Coronary artery (tissue), 2 donors: Measurements from ENCODE around the gene ZXDC.

ENCODE experiments used
- DNase-seq: peaks from one replicate; pipeline ENCODE4 v3.0.0-alpha.2; 2017; ENCODE audit warnings: low spot score
- H3K27ac ChIP-seq, 2 donors: fragments of 200-600 bp; sonication (generic); one replicate each; pipeline ENCODE4 v1.5.1; 2016 to 2019
- H3K4me3 ChIP-seq: fragments of 200-600 bp; sonication (generic); 2 replicates; pipeline ENCODE4 v1.5.1; 2016; ENCODE audit warnings: mild to moderate bottlenecking, moderate library complexity
- TF ChIP-seq, protein P1 (sequence below): fragments of 200-600 bp; sonication (generic); IDR thresholded peaks from one replicate; pipeline ENCODE4 v1.5.1; 2019; ENCODE audit warnings: antibody characterized with exemption

The ZXDC gene

DNA sequence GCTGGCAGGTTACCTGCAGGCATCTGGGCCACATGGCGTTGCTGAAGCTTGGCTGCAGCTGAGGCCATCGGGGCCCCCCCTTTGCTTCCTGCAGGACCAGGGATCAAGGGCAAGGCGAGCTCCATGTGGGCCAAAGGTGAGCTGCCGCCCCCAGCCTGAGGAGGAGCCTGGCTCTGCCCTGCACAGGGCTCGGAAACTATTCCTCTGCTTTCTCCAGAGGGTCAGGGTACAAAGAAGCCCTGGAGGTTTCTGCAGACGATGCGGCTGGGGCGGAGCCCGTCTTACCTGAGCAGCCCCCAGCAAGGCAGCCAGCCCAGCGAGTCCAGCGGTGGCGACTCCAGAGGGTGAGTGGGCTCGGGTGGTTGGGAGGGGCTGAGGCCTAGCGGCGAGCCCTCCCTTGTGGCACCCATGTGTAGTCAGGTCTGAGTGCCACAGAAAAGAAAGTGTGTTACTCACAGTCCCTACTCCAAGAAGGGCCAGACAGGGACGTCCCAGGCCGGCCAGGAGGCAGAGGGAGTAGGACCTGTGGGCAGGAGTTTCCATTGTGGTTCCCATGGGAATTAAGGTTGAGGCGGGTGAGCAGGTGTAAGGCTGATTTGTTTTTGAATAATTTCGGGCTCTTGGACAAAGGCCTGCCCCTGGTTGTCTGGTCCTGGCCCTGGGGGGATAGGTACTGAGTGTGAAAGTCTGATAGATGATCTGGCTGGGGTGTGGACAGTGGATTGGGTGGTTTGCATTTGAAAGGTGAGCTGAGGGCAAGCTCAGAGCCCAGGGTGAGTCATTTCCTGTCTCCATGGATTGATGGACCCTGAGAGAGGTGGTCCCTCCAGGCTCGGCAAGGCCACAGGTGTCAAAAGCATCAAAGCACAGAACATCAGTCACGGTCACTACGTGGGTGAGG lies 55.6 kb downstream of the ZXDC start:
- TF ChIP-seq, protein P1, sequence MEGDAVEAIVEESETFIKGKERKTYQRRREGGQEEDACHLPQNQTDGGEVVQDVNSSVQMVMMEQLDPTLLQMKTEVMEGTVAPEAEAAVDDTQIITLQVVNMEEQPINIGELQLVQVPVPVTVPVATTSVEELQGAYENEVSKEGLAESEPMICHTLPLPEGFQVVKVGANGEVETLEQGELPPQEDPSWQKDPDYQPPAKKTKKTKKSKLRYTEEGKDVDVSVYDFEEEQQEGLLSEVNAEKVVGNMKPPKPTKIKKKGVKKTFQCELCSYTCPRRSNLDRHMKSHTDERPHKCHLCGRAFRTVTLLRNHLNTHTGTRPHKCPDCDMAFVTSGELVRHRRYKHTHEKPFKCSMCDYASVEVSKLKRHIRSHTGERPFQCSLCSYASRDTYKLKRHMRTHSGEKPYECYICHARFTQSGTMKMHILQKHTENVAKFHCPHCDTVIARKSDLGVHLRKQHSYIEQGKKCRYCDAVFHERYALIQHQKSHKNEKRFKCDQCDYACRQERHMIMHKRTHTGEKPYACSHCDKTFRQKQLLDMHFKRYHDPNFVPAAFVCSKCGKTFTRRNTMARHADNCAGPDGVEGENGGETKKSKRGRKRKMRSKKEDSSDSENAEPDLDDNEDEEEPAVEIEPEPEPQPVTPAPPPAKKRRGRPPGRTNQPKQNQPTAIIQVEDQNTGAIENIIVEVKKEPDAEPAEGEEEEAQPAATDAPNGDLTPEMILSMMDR = no peak
- Histone ChIP-seq H3K27ac (no peak overlapping the region), H3K4me3 (no peak overlapping the region)
- DNase-seq = peak; percentile 71

DNA sequence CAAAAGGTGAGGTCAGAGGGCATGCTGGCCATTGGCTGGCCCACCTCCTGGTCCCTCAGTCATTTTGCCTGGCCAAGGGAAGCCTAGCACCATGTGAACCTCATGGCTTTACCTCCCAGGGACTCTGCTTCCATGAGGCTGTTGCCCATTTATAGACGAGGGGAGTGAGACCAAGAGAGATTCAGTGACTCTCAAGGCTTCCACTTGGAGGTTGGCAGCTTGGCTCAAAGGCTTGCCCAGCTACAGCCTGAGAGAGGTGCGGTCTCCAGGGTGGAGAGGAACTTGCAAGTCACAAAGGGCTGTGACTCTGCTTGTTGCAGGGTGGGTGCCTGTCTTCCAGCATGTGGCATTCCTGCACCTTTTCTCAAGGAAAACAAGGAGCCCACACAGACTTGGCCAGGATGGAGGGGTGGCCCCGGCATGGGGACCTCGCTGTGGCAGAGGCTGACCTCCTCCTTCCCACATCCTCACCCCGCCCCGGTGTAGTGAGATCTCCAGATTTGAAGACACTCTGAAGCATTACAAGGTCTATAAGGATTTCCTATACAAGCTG lies 56.5 kb downstream of the ZXDC start:
- TF ChIP-seq, protein P1 = no peak
- Histone ChIP-seq H3K27ac (no peak overlapping the region), H3K4me3 (no peak overlapping the region)
- DNase-seq = peak; percentile 68

DNA sequence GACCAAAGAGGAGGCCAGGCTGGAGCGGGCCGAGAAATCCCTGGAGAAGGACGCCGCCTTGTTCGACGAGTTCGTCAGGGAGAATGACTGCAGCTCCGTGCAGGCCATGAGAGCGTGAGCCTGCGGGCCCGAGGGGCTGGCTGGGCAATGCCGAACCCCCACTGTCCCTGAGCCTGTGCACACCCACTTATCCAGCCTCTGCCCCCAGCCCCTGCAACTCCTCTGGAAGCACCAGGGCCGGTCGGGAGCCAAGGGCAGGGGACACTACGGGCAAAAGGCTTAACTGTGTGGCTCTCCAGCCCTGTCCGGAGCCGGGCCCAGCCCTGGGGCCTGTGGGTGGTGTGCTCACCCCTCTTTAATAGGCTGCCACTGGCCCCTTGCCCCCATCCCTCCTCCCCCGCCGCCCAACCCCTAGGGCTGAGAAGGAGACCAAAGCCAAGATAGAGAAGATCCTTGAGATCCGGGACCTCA lies 57.0 kb downstream of the ZXDC start:
- Histone ChIP-seq H3K27ac (no peak overlapping the region), H3K4me3 (no peak overlapping the region)
- peak; percentile 62 for DNase-seq
- TF ChIP-seq, protein P1 = no peak

DNA sequence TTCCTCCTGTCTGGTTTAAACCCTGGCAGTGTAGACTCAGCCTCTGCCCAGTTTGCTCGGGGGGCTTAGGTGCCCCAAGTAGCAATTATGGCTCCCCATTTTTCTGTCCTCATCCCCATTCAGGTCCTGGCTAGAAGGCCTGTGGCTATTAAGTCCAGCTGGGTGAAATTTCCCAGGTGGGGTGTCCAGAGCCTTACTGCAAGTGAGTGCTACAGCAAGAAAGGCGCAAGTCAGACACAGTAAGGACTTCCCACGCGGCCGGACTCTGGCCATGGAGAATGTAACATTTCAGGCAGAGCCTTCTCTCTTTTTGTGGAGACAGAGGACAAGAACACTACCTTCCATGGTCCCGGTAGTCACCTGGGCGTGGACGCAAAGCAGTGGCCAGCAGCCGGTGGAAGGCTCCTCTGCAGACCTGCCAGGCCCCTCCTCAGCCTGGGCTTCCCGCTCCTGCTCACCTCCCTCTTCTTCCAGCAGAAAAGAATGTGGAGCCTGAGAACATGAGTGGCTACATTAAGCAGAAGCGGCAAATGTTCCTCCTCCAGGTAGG lies 57.6 kb downstream of the ZXDC start:
- H3K27ac ChIP-seq = no peak overlapping the region
- TF ChIP-seq, protein P1 = no peak
- no peak overlapping the region for H3K4me3 ChIP-seq
- peak; percentile 40 for DNase-seq

DNA sequence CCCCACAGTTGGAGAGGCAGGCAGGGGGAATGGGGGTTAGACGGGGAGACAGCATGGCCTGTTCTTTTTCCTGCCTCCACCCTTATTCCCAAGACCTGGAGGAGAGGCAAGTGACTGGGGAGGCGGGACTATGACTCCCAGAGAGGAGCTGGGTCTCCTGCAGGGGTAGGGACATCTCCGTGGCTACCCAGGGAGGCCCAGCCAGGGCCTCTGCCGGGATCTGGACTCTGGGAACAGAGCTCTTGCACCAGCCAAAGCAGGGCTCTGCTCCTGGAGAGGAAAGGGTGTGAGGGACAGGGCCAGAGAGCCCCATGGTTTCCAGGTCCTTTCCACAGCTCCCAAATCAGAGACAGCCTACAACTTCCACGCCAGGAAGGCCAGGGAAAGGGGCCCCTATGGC lies 58.2 kb downstream of the ZXDC start:
- peak; percentile 46 for DNase-seq

DNA sequence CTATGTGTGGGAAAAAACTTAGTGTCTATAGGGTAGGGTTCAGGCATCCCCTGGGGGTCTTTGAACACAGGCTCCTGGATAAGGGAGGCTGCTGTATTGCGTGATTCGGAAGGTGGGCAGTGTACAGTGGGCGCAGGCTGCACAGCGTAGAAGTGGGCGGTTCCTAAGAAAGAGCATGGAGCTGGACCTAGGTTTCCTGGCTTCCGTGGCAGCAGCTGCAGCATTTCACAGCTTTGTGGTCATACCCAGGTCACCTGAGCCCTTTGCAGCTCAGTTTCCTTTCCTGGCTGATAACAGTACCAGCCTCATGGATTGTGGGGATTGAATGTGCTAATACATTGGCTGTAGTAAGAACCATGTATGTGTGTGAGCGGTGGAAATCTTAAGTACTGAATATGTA lies 58.7 kb downstream of the ZXDC start:
- TF ChIP-seq, protein P1 = no peak
- H3K4me3 ChIP-seq = no peak overlapping the region
- DNase-seq = peak; percentile 45
- H3K27ac ChIP-seq = no peak overlapping the region

More for the DNA sequence above, 58.2 kb downstream of the ZXDC start:
- TF ChIP-seq, protein P1 = no peak
- H3K4me3 ChIP-seq = no peak overlapping the region
- no peak overlapping the region for H3K27ac ChIP-seq
